ENCODE results near the gene DNAH12.

- TF ChIP-seq, protein P1, sequence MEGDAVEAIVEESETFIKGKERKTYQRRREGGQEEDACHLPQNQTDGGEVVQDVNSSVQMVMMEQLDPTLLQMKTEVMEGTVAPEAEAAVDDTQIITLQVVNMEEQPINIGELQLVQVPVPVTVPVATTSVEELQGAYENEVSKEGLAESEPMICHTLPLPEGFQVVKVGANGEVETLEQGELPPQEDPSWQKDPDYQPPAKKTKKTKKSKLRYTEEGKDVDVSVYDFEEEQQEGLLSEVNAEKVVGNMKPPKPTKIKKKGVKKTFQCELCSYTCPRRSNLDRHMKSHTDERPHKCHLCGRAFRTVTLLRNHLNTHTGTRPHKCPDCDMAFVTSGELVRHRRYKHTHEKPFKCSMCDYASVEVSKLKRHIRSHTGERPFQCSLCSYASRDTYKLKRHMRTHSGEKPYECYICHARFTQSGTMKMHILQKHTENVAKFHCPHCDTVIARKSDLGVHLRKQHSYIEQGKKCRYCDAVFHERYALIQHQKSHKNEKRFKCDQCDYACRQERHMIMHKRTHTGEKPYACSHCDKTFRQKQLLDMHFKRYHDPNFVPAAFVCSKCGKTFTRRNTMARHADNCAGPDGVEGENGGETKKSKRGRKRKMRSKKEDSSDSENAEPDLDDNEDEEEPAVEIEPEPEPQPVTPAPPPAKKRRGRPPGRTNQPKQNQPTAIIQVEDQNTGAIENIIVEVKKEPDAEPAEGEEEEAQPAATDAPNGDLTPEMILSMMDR (IDR thresholded peaks at IDR 0.05; ENCODE audit: low read depth, low read length, poor library complexity, severe bottlenecking), result no peak
- TF ChIP-seq EZH2phosphoT487 (IDR thresholded peaks at IDR 0.05; ENCODE audit: borderline replicate concordance, low read length), result no peak
Observed at GRCh38 chr3:57370341-57370740, 173.8 kb downstream of the DNAH12 start.

Data from DOHH2 (cell line).